Natural killer cell (primary cell): ENCODE measurements around the gene SLC6A7. TPM values are rescaled to one million over a fixed set of nuclear protein-coding genes. Genes with fewer than 3 reads are reported as not detected.

Experiments
- ATAC-seq, 3 donors: fragments of 150-1000 bp in 2 of 3; fragments of 200-7000 bp in 1 of 3; cut with Tn5 transposase; 1 replicate in 1 of 3; 2 replicates in 2 of 3; pipeline ENCODE4 v1.10.0; 2021; ENCODE audit warnings: mild to moderate bottlenecking in 2 of 3, moderate library complexity in 2 of 3
- DNase-seq, 2 donors: peaks; one replicate each; pipeline versions ENCODE4 v3.0.0 to v3.0.0-alpha.2; 2013 to 2021; ENCODE audit warnings: mixed read lengths in 1 of 2
- H3K27ac ChIP-seq: one replicate; pipeline ENCODE4 v1.5.1; 2013; ENCODE audit warnings: mild to moderate bottlenecking, low read length
- H3K27me3 ChIP-seq: one replicate; pipeline ENCODE4 v1.6.1; 2013; ENCODE audit warnings: low read length; ENCODE audit not compliant: control insufficient read depth, insufficient read depth
- H3K36me3 ChIP-seq: one replicate; pipeline ENCODE4 v1.6.1; 2013; ENCODE audit warnings: low read length; ENCODE audit not compliant: control insufficient read depth, insufficient read depth
- H3K4me1 ChIP-seq: one replicate; pipeline ENCODE4 v1.6.1; 2013; ENCODE audit warnings: low read length; ENCODE audit not compliant: control insufficient read depth, insufficient read depth
- H3K4me3 ChIP-seq: one replicate; pipeline ENCODE4 v1.5.1; 2013; ENCODE audit warnings: low read length
- H3K9me3 ChIP-seq: one replicate; pipeline ENCODE4 v1.6.1; 2013; ENCODE audit warnings: low read length; ENCODE audit not compliant: control insufficient read depth, insufficient read depth
- H3K27ac Mint-ChIP-seq, 2 donors: one replicate each; pipeline ENCODE4 v1.8.0; 2022; ENCODE audit warnings: mild to moderate bottlenecking in 2 of 2, mixed read lengths in 2 of 2, moderate library complexity in 1 of 2
- H3K27me3 Mint-ChIP-seq, 2 donors: one replicate each; pipeline ENCODE4 v1.8.0; 2022; ENCODE audit warnings: low read depth in 2 of 2, mixed read lengths in 2 of 2
- H3K36me3 Mint-ChIP-seq: one replicate; pipeline ENCODE4 v1.8.0; 2022; ENCODE audit warnings: mixed read lengths
- H3K4me1 Mint-ChIP-seq, 2 donors: one replicate each; pipeline ENCODE4 v1.8.0; 2022; ENCODE audit warnings: mixed read lengths in 2 of 2
- H3K4me3 Mint-ChIP-seq: one replicate; pipeline ENCODE4 v1.8.0; 2022; ENCODE audit warnings: mild to moderate bottlenecking, moderate library complexity, mixed read lengths
- H3K9me3 Mint-ChIP-seq, 2 donors: one replicate each; pipeline ENCODE4 v1.8.0; 2022; ENCODE audit warnings: mixed read lengths in 2 of 2
- WGBS: methylation state at CpG from one replicate; pipeline ENCODE4 v1.1.7; 2013; ENCODE audit warnings: missing lambda C conversion rate; ENCODE audit not compliant: insufficient coverage; 5-methylcytosine and 5-hydroxymethylcytosine counted together
- intact Hi-C: fragments of 100-400 bp; cut with micrococcal nuclease; formaldehyde crosslinking; loops from one replicate; pipeline ENCODE4 v1.14.2; 2022
- total RNA-seq, 4 donors: library from RNA; stranded (reverse); fragments of 120-200 nt in 1 of 4; gene quantifications; one replicate each; pipeline versions ENCODE4 v1.2.3 to v1.2.4, GENCODE V29; 2013 to 2022
- TF ChIP-seq, protein P1 (sequence below): fragments of 200-600 bp; IDR thresholded peaks from one replicate; pipeline ENCODE4 v1.8.0; 2022; ENCODE audit warnings: antibody characterized with exemption

Gene SLC6A7
- total RNA-seq, 3 donors from 2014 or later (not counting 1 experiment from before 2014, with no cell fraction given) = not detected

DNA sequence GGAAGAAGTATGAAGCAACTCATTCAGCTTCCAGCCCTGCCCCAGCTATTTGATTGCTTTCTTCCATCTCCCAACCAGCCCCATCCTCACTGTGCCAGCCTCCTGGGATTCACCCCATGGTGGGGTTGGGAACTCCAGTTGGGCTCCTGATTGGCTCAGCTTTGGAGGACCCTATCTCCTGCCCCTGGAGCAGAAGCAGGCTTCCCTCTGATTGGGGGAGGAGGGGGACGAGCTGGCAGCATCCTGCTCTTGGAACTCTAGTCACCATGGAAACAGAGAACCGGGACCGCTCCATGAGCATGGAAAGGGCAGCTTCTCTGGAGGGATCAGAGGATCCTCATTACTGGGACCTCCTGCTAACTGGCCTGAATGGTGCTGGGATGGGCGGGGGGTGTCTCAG, 2.6 kb downstream of the SLC6A7 start:
- no peak overlapping the region for H3K4me3 ChIP-seq
- no peak overlapping the region for H3K27ac ChIP-seq
- no peaks in the 10 kb centered on the region for H3K36me3 ChIP-seq
- Mint-ChIP-seq H3K9me3 (no peaks in the 10 kb centered on the region), H3K27me3 (peaks cover 25 to 43% of the 10 kb centered on the region in 2 donors), H3K4me1 (no peaks in the 10 kb centered on the region), H3K36me3 (no peaks in the 10 kb centered on the region), H3K27ac (no peak overlapping the region), H3K4me3 (no peak overlapping the region)
- no peak for ATAC-seq
- intact Hi-C loops = no loop called here
- no peaks in the 10 kb centered on the region for H3K4me1 ChIP-seq
- DNase-seq = no peak
- peaks cover 11% of the 10 kb centered on the region for H3K27me3 ChIP-seq
- no peaks in the 10 kb centered on the region for H3K9me3 ChIP-seq
- WGBS = 76% methylated on average over 4 of the region's 4 CpGs
- TF ChIP-seq, protein P1, sequence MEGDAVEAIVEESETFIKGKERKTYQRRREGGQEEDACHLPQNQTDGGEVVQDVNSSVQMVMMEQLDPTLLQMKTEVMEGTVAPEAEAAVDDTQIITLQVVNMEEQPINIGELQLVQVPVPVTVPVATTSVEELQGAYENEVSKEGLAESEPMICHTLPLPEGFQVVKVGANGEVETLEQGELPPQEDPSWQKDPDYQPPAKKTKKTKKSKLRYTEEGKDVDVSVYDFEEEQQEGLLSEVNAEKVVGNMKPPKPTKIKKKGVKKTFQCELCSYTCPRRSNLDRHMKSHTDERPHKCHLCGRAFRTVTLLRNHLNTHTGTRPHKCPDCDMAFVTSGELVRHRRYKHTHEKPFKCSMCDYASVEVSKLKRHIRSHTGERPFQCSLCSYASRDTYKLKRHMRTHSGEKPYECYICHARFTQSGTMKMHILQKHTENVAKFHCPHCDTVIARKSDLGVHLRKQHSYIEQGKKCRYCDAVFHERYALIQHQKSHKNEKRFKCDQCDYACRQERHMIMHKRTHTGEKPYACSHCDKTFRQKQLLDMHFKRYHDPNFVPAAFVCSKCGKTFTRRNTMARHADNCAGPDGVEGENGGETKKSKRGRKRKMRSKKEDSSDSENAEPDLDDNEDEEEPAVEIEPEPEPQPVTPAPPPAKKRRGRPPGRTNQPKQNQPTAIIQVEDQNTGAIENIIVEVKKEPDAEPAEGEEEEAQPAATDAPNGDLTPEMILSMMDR = no peak

DNA sequence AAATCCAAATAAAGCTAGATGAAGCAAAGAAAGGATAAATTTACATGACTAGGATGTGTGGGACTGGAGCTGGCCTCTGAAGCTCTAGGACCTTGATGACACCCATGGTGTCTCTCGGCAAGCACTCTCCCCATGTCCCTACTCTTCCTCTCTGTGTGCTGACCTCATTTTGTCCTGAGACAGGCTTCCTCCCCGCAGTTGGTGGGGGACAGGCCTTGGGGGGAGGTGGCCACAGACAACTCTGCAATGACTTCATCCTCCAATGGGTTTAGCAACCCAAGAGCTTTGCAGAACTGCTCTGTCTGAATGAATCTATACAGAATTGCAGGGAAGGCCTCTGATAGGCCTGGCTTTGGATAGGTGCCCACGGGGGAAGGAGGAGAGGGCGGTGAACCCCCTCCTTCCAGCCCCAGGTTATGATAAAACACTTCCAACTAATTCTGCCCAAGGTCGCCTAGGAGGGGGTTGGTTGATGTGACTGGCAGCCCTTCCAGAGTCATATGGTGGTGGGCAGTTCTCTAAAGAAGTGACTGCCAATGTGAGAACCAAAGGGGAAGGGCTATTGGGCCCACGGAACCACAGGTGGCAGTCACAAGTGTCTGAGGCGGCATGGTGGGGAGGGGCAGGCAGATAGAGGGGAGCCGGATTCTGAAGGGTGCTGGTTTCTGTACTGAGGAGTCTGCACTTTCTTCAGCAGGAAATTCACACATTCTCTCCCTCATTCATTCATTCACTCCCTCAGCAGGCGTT, 6.0 kb downstream of the SLC6A7 start:
- Mint-ChIP-seq H3K27me3 (peaks cover 33 to 34% of the 10 kb centered on the region in 2 donors), H3K27ac (no peak overlapping the region), H3K9me3 (no peaks in the 10 kb centered on the region), H3K4me1 (no peaks in the 10 kb centered on the region), H3K36me3 (no peaks in the 10 kb centered on the region), H3K4me3 (no peak overlapping the region)
- H3K4me3 ChIP-seq = no peak overlapping the region
- TF ChIP-seq, protein P1 = no peak
- DNase-seq (no peak), ATAC-seq (no peak)
- intact Hi-C loops = no loop called here
- no peaks in the 10 kb centered on the region for H3K36me3 ChIP-seq
- 81% methylated on average over 8 of the region's 9 CpGs for WGBS
- no peak overlapping the region for H3K27ac ChIP-seq
- H3K4me1 ChIP-seq = no peaks in the 10 kb centered on the region
- H3K9me3 ChIP-seq = no peaks in the 10 kb centered on the region
- no peaks in the 10 kb centered on the region for H3K27me3 ChIP-seq

DNA sequence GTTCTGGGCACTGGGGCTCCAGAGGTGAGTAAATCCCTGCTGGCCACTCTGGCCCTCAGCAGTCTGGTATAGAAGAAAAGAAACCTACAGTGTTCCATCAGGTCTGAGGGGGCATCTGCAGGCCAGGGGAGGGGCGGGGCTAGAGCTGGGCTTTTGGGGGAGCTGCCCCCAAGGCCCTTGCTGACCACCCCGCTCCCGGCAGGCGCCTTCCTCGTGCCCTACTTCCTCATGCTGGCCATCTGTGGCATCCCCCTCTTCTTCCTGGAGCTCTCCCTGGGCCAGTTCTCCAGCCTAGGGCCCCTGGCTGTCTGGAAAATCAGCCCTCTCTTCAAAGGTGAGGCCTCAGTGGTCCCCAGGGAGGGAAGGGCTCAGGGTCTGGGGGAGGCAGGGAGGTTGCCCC, 6.7 kb downstream of the SLC6A7 start:
- Mint-ChIP-seq H3K27me3 (peaks cover 28 to 34% of the 10 kb centered on the region in 2 donors), H3K4me3 (no peak overlapping the region), H3K4me1 (no peaks in the 10 kb centered on the region), H3K27ac (no peak overlapping the region), H3K36me3 (no peaks in the 10 kb centered on the region), H3K9me3 (no peaks in the 10 kb centered on the region)
- DNase-seq (no peak), ATAC-seq (no peak)
- no peaks in the 10 kb centered on the region for H3K36me3 ChIP-seq
- no peak overlapping the region for H3K4me3 ChIP-seq
- intact Hi-C loops = no loop called here
- no peak overlapping the region for H3K27ac ChIP-seq
- H3K4me1 ChIP-seq = no peaks in the 10 kb centered on the region
- 80% methylated on average over 5 of the region's 5 CpGs for WGBS
- H3K9me3 ChIP-seq = no peaks in the 10 kb centered on the region
- TF ChIP-seq, protein P1 = no peak
- H3K27me3 ChIP-seq = no peaks in the 10 kb centered on the region

DNA sequence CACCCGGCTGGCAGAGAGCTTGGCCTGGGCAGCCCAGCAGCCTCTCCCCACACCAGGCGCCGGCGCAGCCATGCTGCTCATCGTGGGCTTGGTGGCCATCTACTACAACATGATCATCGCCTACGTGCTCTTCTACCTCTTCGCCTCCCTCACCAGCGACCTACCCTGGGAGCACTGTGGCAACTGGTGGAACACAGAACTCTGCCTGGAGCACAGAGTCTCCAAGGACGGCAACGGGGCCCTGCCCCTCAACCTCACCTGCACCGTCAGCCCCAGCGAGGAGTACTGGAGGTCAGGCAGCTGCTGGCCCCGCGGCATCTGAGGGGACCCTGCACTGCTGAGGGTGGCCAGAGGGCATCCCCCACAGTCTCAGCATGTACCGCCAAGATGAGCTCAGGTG, 7.1 kb downstream of the SLC6A7 start:
- Histone ChIP-seq H3K4me1 (no peaks in the 10 kb centered on the region), H3K36me3 (no peaks in the 10 kb centered on the region), H3K27me3 (no peaks in the 10 kb centered on the region), H3K9me3 (no peaks in the 10 kb centered on the region), H3K4me3 (no peak overlapping the region), H3K27ac (no peak overlapping the region)
- Mint-ChIP-seq H3K27me3 (peaks cover 25 to 34% of the 10 kb centered on the region in 2 donors), H3K27ac (no peak overlapping the region), H3K36me3 (no peaks in the 10 kb centered on the region), H3K9me3 (no peaks in the 10 kb centered on the region), H3K4me1 (no peaks in the 10 kb centered on the region), H3K4me3 (no peak overlapping the region)
- TF ChIP-seq, protein P1 = no peak
- DNase-seq (no peak), ATAC-seq (no peak)
- intact Hi-C loops = no loop called here
- 91% methylated on average over 16 of the region's 16 CpGs for WGBS
